LHCN-M2 (cell line): Measurements from ENCODE around the gene PCBP1. TPM values are rescaled to one million over a fixed set of nuclear protein-coding genes. Genes with fewer than 3 reads are reported as not detected.
"Not testable (repeated sequence)": the region's sequence is repeated elsewhere in the genome, so short reads cannot be mapped to it uniquely, and the experiment has no call there.

ENCODE experiments used
- DNase-seq: peaks from one replicate; pipeline ENCODE4 v3.0.0-alpha.2; 2012; ENCODE audit warnings: low read depth
- polyA plus RNA-seq: library from polyadenylated mRNA; unstranded; fragments of >200 nt; gene quantifications from one replicate; pipeline ENCODE4 v1.2.1, GENCODE V29; 2012; ENCODE audit warnings: missing spikeins
- total RNA-seq: library from RNA; depleted of rRNA; stranded (reverse); fragments of >200 nt; gene quantifications from 2 replicates; pipeline ENCODE4 v1.2.3, GENCODE V29; 2014; rRNA removed

PCBP1 gene
- 39.0 and 49.7 TPM in 2 replicates for total RNA-seq
- polyA plus RNA-seq = 313 TPM

DNA sequence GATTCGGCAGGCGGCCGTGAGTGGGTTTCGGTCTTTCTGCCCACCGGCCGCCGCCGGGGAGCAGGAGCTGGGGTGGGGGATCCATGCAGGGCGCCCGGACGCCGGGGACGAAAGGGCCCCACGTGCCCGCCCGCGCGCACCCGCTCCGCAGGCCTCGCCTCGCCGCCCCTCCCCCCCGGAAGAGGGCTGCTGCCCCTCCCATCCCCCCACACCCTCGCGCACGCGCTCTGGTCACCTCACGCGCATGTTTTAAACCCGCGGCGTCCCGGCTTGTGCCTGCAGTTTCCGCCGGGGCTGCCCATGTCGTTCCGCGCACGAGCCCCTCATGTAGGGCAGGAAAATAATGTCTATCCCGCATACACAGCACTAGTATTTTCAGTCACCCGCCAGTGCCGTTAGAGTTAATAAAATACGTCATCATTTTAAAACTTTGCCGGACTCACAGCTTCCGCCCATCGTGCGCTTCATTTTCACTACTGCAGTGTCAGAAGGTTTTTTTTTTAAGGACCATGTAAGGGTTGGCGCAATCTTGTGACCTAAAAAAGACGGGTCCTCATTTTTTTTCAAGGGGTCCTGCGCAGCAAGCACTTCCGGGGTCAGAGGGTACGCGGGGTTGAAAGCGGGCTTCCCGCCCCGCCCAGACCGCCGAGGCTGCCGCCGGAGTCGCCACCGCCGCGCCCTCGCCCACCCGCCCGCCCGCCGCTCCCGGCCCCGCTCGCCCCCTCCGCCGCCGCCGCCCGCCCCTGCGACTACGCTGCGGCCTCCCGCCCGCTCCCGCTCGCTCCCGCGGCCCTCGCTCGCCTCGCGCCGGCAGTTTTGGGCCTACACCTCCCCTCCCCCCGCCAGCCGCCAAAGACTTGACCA lies at the start of gene PCBP1:
TSS of gene PCBP1 (plus strand) at position 640 of the 864 bp plus-strand sequence. CDS start 267 bp downstream, outside the sequence.
- peak; percentile 94 for DNase-seq

DNA sequence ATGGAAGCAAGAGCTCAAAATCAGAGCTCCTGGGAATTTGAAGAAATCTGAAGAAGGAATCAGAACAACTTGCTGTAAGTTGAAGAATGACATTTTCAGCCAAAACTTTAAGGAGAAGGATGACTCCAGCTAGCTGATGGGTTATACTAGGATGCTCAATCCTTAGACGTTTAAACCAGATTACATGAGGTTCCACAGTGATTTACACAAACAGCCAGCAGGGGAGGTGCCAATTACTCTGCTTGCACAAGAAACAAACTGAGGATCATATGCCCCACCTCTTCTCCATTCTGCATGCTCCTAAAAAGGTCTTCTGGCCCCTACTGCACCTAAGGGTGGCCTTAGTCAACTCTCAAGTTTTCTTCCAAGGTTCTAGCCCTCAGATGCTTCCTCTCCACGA lies 47.9 kb upstream of the PCBP1 start:
- no peak for DNase-seq

DNA sequence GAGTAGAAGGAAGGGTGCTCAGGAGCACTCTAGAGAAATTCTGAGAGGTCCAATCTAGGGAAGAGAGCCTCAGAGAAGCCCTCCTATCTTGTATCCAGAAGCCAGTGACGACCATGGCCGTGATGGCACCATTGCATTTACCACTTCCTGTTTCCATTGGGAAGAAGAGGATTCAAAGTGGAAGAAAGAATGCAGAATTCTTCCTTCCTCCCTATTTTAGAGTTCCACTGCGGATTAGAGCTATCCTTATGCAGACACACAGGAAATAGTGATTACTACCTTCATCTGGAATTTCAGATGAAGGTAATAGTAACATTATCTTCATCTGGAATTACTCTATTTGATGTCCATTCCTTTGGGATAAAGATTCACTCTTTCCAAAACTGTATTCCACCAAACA lies 45.6 kb upstream of the PCBP1 start:
- peak; percentile 8 for DNase-seq

DNA sequence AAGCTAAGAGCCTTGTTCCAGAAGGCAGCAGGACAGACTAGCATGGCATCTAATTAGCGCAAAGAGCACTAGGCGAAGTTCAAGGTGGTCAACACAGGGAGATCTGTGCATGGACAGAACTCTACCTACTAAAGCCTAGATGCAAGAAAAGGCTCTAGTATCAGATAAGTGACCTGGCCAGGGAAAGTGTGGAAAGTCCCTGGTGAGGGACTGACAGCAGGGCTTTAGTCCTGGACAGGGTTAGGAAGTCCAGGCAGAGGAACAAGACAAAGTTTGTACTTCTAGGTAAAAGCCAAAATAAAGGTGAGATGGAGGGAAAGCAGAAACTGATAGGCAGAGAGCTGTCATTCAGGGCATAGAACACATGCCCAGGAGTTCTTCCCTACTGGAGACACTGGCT lies 45.0 kb upstream of the PCBP1 start:
- DNase-seq = no peak

DNA sequence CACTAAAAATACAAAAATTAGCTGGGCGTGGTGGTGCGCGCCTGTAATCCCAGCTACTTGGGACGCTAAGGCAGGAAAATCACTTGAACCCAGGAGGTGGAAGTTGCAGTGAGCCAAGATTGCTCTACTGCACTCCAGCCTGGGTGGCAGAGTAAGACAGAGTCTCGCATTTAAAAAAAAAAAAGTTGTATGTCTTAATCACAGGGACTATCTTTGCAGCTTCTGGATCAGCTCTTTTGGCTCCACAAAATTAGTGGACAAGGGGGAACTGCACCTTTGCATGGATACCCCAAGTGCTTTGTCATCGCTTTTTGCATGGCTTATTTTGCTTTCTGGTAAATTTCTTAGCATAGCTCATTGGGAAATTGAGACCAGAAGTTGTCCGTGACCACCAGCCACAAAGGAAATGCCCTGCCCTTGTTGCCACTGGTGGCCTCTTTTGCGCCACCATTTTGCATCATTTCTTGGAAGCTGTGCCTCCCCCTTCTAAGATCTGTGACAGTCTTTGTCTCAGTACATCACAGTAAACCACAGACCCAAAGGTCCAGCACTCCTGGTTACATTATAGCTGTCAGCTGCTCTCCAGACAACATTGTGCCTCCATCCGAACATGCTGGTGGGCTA lies 43.9 kb upstream of the PCBP1 start:
- no peak for DNase-seq

DNA sequence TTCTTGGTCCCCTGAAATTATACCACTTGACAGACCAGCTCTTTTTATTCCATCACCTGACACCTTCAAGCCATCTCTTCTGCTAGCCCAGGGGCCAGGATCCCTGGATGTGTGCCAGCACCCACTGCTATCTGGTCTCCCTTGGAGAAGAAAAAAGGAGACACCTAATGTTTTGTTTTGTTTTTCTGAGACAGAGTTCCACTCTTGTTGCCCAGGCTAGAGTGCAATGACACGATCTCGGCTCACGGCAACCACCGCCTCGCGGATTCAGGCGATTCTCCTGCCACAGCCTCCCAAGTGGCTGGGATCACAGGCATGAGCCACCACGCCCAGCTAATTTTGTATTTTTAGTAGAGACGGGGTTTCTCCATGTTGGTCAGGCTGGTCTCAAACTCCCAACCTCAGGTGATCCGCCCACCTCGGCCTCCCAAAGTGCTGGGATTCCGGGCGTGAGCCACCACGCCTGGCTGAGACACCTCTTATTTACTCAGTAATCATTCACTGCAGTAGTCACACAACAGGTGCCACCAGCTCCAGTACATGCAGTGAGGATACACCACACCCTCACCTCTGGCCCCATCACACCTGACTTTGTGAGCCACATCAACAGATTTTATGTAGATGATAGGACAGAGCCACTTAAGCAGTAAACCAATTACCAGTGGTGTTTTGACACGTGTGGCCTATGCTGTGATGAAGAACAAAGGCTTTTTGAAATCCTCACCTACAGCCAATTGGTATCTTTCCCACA lies 42.8 kb upstream of the PCBP1 start:
- DNase-seq = no peak

DNA sequence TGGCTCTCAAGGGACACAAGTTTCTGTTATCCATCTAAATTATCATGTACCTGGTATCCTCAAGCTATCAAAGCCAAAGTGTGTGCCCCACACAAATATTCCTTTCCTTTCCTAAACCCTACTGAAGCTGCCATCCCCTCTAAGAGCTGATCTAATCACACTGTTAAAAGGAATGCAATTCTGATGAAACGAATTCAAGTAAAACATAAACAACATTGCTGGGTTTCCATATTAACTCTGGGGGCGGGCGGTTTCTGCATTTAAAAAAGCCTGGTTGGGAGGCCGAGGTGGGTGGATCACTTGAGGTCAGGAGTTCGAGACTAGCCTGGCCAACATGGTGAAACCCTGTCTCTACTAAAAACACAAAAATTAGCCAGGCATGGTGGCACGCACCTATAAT lies 41.9 kb upstream of the PCBP1 start:
- DNase-seq = no peak

DNA sequence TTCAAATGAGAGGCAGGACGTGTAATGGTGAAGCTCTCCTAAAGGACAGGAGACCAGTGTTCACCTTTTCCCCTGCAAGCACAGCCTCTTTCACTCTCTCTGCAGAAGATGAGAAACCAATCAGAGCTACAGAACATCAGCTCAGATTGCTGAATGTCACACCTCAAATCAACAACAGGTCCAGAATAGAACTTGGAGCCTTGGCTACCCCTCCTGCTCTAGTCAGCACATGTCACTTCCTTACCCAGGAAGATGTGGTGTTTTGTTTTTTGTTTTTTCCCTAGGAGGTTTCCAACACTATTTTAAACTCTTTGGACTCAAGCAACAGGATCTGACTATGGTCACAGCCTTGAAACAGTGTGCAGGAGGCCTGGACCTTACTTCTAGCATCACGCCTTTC lies 41.3 kb upstream of the PCBP1 start:
- DNase-seq = no peak

DNA sequence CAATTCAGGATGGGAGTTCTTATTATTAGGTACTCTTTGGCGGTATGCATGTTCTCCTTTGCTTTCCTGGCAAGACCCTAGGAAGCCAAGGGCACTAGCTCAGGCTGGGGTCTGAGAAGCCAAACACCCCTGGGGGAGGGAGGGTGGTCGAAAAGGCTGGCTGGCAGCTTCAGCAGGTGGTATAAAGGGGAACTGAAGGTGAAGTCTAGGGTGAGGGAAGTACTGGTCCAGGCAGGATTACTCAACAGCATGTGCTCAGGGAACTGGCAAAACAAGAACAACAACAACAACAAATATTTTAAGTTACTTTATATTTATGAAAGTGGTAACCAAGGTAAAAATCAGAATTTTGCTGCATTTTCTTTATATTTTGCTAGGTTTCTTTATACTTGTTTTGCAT lies 40.7 kb upstream of the PCBP1 start:
- DNase-seq = no peak

DNA sequence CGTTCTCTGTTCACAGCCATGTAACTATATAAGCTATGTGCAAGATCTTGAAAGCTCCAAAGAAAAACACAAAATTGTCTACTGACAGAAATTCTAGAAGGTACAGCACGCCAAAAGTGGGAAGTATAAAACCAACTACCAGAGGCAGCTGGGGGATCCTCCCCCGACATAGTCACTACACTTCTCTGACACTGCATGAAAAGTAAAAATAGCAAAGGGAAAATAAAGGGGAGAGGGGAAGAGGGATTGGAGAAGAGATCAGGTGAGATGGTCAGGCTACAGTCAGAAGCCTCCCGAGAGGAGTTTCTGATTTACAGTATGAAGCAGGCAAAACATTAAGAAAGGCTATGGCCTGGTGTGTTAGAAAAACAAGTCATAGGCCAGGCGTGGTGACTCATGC lies 39.8 kb upstream of the PCBP1 start:
- DNase-seq = no peak

DNA sequence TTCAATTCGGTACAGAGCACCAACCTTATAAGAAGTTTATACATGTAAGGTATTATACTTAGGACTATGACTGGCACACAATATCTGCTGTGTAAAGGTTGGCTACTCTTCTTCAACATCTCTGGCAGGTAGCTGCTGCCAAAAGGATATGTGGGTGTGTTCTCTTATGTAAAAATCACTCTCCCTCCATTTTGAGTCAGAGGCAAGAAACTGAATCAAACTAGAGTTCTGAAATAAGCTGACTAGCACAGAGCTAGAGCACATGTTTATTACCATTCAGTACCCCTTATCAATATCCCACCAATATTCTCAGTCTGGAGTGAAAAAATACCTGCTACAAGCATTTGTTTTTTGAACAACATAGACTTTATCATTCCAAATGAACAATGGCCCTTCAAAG lies 38.0 kb upstream of the PCBP1 start:
- no peak for DNase-seq

DNA sequence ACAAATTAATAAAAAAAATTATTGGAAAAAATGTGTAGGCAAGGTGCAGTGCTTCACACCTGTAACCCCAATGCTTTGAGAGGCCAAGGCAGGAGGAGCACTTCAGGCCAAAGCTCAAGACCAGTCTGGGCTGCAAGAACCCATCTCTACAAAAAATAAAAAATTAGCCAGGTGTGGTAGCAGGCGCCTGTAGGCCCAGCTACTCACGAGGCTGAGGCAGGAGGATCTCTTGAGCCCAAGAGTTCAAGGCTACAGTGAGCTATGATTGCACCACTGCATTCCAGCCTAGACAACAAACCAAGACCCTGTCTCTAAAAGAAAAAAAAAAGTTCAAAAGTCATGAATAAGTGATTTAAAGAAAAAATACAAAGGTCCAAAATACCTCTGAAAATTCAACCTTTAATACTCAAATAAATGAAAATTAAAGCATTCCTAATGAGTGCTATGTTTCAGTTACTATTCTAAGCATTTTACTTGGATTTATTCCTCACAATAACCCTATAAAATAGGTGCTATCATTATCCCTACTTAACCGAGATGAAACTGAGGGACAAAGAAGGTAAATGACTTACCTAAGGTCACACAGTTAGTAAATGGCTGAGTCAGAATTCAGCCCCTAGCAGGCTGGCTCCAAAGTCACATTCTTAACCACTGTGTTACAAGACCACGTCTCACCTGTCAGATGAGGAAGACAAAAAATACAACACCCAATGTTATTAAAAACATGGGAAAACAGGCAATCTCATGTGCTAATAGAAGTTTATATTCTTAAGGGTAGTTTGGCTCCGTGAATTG lies 36.4 kb upstream of the PCBP1 start:
- DNase-seq = no peak

DNA sequence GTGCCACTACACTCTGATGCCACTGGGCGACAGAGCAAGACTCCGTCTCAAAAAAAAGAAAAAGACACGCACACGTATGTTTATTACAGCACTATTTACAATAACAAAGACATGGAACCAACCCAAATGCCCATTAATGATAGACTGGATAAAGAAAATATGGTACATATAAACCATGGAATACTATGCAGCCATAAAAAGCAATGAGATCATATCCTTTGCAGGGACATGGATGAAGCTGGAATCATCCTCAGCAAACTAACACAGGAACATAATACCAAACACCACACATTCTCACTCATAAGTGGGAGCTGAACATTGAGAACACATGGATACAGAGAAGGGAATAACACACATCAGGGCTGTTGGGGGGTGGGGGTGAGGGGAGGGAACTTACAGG lies 32.0 kb upstream of the PCBP1 start:
- not testable (repeated sequence) for DNase-seq

DNA sequence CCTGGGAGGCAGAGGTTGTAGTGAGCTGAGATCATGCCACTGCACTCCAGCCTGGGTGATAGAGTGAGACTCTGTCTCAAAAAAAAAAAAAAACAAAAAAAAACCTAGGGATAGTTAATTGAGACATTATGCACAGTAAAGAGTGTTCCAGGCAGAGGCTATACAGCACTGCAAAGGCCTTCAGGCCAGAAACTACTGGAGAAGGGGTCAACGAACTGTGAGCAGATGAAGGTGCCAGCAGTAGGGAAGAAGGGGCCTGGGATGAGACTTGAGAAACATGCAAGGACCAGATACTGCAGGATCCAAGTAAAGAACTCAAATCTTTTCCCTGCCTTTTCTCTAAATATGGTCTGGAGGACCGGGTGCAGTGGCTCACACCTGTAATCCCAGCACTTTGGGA lies 26.0 kb upstream of the PCBP1 start:
- DNase-seq = no peak

DNA sequence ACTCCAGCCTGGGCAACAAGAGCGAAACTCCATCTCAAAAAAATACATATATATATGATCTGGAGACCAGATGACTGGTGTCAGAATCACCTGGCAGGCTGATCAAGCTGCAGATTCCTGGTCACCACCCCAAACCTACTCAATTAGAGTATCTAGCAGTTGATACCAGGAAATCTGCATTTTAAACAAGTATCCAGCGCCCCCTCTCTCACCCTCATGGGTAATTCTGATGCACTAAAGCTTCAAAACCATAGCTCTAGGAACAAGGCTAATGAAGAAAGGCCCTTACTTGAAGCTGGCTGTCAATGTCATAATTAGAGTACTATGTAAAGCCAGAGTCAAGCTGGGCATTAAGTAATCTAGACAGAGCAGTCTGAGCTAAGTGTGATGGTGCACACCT lies 25.0 kb upstream of the PCBP1 start:
- no peak for DNase-seq

DNA sequence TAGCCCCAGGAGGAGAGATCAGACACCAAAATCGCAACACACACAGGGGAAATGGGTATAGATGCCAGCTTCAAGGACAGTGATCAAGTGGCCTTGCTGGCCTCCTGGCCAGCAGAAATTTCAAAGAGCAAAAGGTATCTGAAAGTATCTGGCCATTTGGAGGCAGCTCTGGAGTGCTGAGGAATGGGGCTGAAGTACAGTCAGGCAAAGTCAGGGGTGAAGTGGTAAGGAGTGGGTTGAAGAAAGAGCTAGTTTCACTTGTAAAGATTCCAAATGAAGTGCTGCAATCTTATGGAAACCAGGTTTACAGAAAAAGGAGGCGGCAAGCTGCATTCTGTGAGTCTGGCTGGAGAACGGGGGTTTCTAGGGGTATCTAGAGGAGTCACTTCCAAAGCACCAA lies 19.2 kb upstream of the PCBP1 start:
- DNase-seq = no peak

DNA sequence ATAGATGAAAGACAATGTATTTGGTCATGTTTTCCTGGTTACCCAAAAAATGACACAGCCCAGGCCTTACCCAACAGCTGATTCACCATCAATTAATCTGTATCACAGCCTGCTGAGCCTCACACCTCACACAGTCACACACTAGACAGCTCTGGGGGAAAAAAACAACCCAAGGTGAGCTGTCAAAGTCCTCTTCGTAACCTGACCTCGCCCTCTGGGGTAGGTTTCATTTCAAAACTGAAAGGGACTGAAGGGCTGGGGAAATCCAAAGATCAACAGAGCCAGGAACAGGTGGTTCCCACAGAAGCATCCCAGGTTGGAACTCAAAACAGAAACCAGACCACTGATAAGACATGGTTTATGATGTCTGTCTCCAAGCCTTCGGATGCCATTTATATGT lies 18.2 kb upstream of the PCBP1 start:
- no peak for DNase-seq

DNA sequence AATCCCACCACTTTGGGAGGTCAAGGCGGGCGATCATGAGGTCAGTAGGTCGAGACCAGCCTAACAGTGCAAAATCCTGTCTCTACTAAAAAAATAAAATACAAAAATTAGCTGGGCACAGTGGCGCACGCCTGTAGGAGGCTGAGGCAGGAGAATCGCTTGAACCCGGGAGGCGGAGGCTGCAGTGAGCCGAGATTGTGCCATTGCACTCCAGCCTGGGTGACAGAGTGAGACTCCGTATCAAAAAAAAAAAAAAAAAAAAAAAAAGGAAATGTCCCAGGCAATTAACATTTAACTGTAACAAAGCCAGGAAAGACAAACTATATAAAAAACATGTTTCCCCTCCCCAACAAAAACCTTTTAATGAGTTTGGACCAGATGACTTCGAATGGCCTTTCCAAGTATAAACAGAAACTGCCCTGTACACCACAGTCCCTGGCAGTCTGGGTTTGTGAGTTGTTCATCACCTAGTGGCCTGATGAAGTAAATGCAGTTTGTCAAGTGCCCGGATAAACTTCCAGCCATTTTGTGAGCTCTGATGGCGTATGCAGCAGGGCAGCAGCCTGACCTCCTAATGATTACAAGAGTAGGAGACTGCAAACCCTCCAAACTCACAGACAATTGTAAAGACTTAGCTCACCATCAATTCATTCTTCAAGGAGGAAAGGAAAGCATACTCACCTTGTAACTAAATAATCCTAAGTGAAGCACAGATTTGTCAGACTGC lies 16.6 kb upstream of the PCBP1 start:
- DNase-seq = peak; percentile 82

DNA sequence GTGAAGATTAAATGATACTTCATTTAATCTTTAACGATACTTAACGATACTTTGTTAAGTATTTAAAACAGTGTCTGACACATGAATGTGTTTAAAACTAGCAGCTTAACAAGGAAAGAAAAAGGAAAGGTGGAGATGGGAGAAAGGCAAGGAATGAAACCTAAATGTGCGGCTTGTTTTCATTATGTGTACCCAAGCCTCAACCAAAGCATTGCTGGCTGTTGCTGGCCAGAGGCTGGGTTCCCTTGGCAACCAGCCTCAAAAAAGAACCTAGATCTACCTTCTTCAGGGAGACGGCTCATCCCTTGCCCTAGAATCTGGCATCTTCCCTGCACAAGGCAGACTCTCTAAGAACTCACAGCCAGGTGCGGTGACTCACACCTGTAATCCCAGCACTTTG lies 13.8 kb upstream of the PCBP1 start:
- no peak for DNase-seq

DNA sequence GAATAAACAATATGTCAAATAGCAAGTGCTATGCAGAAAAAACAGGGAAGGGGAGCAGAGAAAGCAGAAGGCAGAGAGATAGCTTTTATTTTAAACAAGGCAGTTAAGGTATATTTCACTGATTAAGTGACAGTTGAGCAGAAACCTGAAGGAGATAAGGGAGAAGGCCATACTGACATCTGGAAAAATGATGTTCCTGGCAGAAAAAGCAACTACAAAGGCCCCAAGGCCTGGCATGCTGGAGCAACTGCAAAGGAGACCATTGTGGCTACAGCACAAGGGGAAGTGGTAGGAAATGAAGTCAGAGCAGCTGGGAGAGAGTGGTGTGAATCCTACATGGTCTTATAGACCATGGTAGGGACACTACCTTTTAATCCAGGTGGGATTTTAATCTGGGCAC lies 8.9 kb upstream of the PCBP1 start:
- no peak for DNase-seq

DNA sequence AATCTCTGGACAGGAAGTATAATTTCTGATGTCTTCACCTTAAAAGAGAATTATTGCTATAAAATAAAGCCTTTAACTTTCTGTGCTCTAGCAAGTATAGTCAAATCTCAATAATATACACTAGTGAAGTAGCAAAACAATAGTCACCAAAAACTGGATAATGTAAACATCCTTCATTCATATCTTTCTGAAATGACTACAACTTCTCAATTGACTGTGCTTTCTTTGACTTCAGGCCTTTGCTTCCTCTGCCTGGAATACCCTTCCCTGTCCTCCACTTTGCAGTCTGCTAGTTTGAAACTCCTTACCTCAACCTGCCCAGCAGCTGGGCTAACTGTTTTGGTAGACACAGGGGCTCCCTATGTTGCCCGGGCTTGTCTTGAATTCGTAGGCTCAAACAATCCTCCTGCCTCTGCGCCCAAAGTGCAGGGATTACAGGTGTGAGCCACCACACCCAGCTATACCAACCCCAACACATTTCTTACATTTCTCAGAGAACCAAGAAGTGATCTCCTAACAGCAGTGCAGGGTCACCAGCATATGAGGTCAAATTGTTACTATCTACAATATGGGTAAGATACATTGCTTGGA lies 6.6 kb upstream of the PCBP1 start:
- DNase-seq = no peak
